ENCODE results near the gene THUMPD1. TPM values are rescaled to one million over a fixed set of nuclear protein-coding genes. Genes with fewer than 3 reads are reported as not detected.

The THUMPD1 gene
- total RNA-seq, 2 donors from 2014 or later, result 32.8 to 36.8 TPM

DNA sequence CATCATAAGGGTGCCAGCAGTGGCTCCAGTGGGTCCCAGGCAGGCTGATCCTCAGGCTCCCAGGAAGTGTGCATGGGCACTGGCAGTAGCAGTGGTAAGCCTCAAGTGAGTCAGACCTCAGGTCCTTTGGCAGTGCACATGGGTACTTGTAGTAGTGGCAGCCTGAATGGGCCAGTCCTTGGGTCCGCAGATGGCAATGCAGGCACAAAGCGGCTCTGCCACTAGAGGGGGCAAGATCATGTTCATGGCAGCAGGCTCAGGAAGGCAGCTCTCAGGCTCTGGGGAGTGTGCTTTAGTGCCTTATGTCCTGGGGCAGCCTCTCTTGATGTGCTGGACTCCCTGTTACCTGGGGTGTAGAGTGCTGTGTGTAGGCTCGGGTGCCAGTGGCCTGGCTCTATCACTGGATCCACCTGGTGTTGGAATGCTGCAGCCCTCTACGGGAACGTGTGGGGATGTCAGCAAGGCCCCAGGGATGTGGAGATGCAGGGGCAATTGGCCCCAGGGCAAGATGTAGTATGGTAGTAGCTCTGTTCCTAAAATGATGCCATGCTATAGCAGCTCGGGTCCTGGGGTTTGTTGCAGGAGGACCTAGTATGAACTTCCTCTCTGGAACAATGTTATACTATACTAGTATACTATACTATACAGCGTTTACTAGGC, 33.2 kb upstream of the THUMPD1 start:
- Histone ChIP-seq H3K4me3 (no peak overlapping the region), H3K9me3 (no peaks in the 10 kb centered on the region), H3K27me3 (no peaks in the 10 kb centered on the region), H3K9ac (ENCODE audit: low read depth in 2 of 2, low read length in 2 of 2) (no peak overlapping the region), H3K36me3 (no peaks in the 10 kb centered on the region), H3K4me1 (no peaks in the 10 kb centered on the region), H3K27ac (no peak overlapping the region)
- intact Hi-C loops (cut with DNase I), result no loop called here
- TF ChIP-seq, protein P1, sequence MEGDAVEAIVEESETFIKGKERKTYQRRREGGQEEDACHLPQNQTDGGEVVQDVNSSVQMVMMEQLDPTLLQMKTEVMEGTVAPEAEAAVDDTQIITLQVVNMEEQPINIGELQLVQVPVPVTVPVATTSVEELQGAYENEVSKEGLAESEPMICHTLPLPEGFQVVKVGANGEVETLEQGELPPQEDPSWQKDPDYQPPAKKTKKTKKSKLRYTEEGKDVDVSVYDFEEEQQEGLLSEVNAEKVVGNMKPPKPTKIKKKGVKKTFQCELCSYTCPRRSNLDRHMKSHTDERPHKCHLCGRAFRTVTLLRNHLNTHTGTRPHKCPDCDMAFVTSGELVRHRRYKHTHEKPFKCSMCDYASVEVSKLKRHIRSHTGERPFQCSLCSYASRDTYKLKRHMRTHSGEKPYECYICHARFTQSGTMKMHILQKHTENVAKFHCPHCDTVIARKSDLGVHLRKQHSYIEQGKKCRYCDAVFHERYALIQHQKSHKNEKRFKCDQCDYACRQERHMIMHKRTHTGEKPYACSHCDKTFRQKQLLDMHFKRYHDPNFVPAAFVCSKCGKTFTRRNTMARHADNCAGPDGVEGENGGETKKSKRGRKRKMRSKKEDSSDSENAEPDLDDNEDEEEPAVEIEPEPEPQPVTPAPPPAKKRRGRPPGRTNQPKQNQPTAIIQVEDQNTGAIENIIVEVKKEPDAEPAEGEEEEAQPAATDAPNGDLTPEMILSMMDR (IDR thresholded peaks at IDR 0.05), result peak; percentile 61
- DNase-seq, result peak; percentile 78

DNA sequence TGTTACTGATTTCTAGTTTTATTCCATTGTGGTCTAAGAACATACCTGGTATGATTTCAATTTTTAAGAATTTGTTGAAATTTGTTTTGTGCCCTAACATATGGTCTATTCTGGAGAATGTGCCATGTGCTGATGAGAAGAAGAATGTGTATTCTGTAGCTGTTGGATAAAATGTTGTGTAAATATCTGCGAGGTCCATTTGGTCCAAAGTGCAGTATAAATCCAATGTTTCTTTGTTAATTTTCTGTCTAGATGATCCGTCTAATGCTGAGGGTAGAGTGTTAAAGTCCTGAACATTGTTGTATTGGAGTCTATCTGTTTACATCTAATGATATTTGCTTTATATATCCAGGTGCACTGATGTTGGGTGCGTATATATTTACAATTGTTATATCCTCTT, 32.1 kb upstream of the THUMPD1 start:
- H3K27me3 ChIP-seq, result no peaks in the 10 kb centered on the region
- H3K27ac ChIP-seq, result no peak overlapping the region
- TF ChIP-seq, protein P1 (IDR thresholded peaks at IDR 0.05), result no peak
- no peaks in the 10 kb centered on the region for H3K9me3 ChIP-seq
- no peak overlapping the region for H3K9ac ChIP-seq (ENCODE audit: low read depth in 2 of 2, low read length in 2 of 2)
- intact Hi-C loops (cut with DNase I), result no loop called here
- no peak overlapping the region for H3K4me3 ChIP-seq
- H3K36me3 ChIP-seq, result no peaks in the 10 kb centered on the region
- no peak for DNase-seq
- no peaks in the 10 kb centered on the region for H3K4me1 ChIP-seq

DNA sequence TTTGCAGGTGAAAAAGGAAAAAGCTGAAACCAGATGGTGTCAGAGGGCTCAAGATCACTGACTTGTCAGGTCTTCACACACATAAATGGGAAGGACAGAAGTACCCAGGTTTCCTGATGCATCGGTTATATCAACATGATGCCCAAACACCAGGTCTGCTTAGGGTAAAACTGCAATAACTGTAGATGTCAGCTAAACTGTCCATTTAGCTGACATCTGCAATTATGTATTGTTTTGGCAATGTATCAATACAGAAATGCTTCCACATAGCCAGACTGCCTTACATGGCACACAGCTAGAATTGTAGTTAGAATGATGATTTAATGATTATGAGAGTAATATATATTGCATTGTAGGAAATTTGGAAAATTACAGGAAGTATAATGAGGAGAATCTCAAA, 27.2 kb upstream of the THUMPD1 start:
- H3K27ac ChIP-seq, result no peak overlapping the region
- no peaks in the 10 kb centered on the region for H3K4me1 ChIP-seq
- H3K9ac ChIP-seq (ENCODE audit: low read depth in 2 of 2, low read length in 2 of 2), result no peak overlapping the region
- intact Hi-C loops (cut with DNase I), result no loop called here
- TF ChIP-seq, protein P1 (IDR thresholded peaks at IDR 0.05), result no peak
- DNase-seq, result no peak
- no peak overlapping the region for H3K4me3 ChIP-seq
- H3K36me3 ChIP-seq, result no peaks in the 10 kb centered on the region
- no peaks in the 10 kb centered on the region for H3K9me3 ChIP-seq
- H3K27me3 ChIP-seq, result no peaks in the 10 kb centered on the region

DNA sequence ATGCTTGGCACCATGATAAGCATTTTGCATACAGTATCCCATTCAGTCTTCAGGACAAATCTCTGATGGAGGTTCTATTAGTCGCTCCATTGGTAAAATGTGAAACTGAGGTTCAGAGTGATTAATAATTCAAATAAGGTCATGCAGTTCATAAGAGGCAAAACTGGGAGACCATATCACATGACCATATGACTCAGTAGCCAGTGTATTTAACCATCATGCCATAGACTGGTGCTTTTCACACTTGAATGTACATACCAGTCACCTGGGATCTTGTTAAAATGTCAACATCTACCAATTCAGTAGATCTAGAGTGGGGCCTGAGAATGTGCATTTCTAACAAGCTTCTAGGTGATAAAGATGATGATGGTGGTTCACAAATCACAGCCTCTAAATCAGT, 26.5 kb upstream of the THUMPD1 start:
- intact Hi-C loops (cut with DNase I), result no loop called here
- no peak for DNase-seq
- Histone ChIP-seq H3K4me1 (no peaks in the 10 kb centered on the region), H3K27ac (no peak overlapping the region), H3K4me3 (no peak overlapping the region), H3K9me3 (no peaks in the 10 kb centered on the region), H3K9ac (ENCODE audit: low read depth in 2 of 2, low read length in 2 of 2) (no peak overlapping the region), H3K36me3 (no peaks in the 10 kb centered on the region), H3K27me3 (no peaks in the 10 kb centered on the region)
- TF ChIP-seq, protein P1 (IDR thresholded peaks at IDR 0.05), result no peak

DNA sequence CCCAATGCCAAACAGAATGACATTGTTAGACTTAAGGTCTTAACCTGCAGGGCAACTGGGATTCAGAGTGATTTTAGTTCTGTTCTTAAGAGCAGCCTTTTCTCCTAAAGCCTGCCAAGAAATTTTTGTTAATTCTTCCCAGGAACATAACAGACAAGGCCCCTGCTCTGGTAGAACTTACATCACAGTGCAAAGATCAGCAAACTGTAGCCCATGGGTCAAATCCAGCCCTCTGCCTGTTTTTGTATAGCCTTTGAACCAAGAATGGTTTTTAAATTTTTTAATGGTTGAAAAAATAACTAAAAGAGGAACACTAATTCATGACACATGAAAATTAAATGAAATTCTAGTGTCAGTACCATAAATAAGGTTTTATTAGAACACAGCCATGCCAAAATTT, 26.0 kb upstream of the THUMPD1 start:
- no peaks in the 10 kb centered on the region for H3K27me3 ChIP-seq
- TF ChIP-seq, protein P1 (IDR thresholded peaks at IDR 0.05), result no peak

More for the DNA sequence above, 26.0 kb upstream of the THUMPD1 start:
- Histone ChIP-seq H3K9me3 (no peaks in the 10 kb centered on the region), H3K36me3 (no peaks in the 10 kb centered on the region), H3K4me3 (no peak overlapping the region), H3K27ac (no peak overlapping the region), H3K4me1 (no peaks in the 10 kb centered on the region), H3K9ac (ENCODE audit: low read depth in 2 of 2, low read length in 2 of 2) (no peak overlapping the region)
- intact Hi-C loops (cut with DNase I), result no loop called here
- DNase-seq, result no peak
